ENCODE results near the gene RAD51B.

Gene RAD51B

GRCh38 chr14:68755016-68755353, 935.4 kb downstream of the RAD51B start:
- no peak for TF ChIP-seq CTCF (conservative IDR thresholded peaks at IDR 0.05; ENCODE audit: low read depth, low read length)
- no peak for DNase-seq (ENCODE audit: low read depth)

GRCh38 chr14:68756000-68756481, 936.5 kb downstream of the RAD51B start:
- DNase-seq (ENCODE audit: low read depth): no peak
- no peak for TF ChIP-seq CTCF (conservative IDR thresholded peaks at IDR 0.05; ENCODE audit: low read depth, low read length)
- no peak overlapping the region for H3K4me3 ChIP-seq (ENCODE audit: low read length)

More at GRCh38 chr14:68755016-68755353, 935.4 kb downstream of the RAD51B start:
- H3K4me3 ChIP-seq (ENCODE audit: low read length): no peak overlapping the region

GRCh38 chr14:68756734-68757133, 937.2 kb downstream of the RAD51B start:
- H3K4me3 ChIP-seq (ENCODE audit: low read length): no peak overlapping the region
- DNase-seq (ENCODE audit: low read depth): no peak
- TF ChIP-seq CTCF (conservative IDR thresholded peaks at IDR 0.05; ENCODE audit: low read depth, low read length): no peak

GRCh38 chr14:68757618-68758081, 938.1 kb downstream of the RAD51B start:
- no peak overlapping the region for H3K4me3 ChIP-seq (ENCODE audit: low read length)
- no peak for TF ChIP-seq CTCF (conservative IDR thresholded peaks at IDR 0.05; ENCODE audit: low read depth, low read length)
- peak; percentile 81 for DNase-seq (ENCODE audit: low read depth)

- DNase-seq (ENCODE audit: low read depth): no peak
- no peak for TF ChIP-seq CTCF (conservative IDR thresholded peaks at IDR 0.05; ENCODE audit: low read depth, low read length)
- H3K4me3 ChIP-seq (ENCODE audit: low read length): no peak overlapping the region
These were observed 938.7 kb downstream of the RAD51B start for GRCh38 chr14:68758301-68758700.

GRCh38 chr14:68759017-68759560, 939.5 kb downstream of the RAD51B start:
- no peak for TF ChIP-seq CTCF (conservative IDR thresholded peaks at IDR 0.05; ENCODE audit: low read depth, low read length)

GRCh38 chr14:68759937-68760336, 940.4 kb downstream of the RAD51B start:
- no peak overlapping the region for H3K4me3 ChIP-seq (ENCODE audit: low read length)
- DNase-seq (ENCODE audit: low read depth): no peak
- no peak for TF ChIP-seq CTCF (conservative IDR thresholded peaks at IDR 0.05; ENCODE audit: low read depth, low read length)

More at GRCh38 chr14:68759017-68759560, 939.5 kb downstream of the RAD51B start:
- no peak for DNase-seq (ENCODE audit: low read depth)
- H3K4me3 ChIP-seq (ENCODE audit: low read length): no peak overlapping the region
